Esophagus muscularis mucosa (tissue), 3 donors: ENCODE results near the gene TUB.

Experiments used
- POLR2AphosphoS5 ChIP-seq, 2 donors: sonication (generic); formaldehyde crosslinking; IDR thresholded peaks; one replicate each; pipeline ENCODE4 v1.6.1; 2017; ENCODE audit warnings: antibody characterized with exemption in 2 of 2
- TF ChIP-seq, protein P1 (sequence below), 3 experiments: fragments of 200-600 bp in 2 of 3; fragments of 450-650 bp in 1 of 3; sonication (generic) in 2 of 3; IDR thresholded peaks; one replicate each; pipeline ENCODE4 v1.5.1; 2017 to 2019; ENCODE audit warnings: antibody characterized with exemption in 3 of 3, mild to moderate bottlenecking in 2 of 3, moderate library complexity in 1 of 3

DNA sequence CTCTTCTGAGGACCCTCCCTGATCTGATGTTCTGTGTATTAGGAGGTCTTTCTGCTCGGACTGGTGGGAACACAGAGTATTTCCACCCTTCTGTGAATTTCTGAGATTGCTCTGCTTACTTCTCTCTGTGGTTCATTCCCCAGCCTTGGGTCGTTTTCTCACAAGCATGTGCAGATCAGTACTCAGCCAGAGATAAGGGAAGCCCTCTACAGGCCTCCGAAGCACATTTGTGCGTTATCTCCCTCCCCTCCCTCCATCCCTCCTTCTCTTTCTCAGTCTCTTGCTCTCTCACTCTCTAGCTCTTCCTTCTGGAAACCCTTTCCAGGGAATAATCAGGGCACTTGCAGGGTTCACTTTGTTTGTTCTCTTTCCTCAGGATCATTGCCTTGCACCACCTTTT, 35.2 kb upstream of the TUB start:
- no peak for TF ChIP-seq POLR2AphosphoS5 (IDR thresholded peaks at IDR 0.05)
- TF ChIP-seq, protein P1, sequence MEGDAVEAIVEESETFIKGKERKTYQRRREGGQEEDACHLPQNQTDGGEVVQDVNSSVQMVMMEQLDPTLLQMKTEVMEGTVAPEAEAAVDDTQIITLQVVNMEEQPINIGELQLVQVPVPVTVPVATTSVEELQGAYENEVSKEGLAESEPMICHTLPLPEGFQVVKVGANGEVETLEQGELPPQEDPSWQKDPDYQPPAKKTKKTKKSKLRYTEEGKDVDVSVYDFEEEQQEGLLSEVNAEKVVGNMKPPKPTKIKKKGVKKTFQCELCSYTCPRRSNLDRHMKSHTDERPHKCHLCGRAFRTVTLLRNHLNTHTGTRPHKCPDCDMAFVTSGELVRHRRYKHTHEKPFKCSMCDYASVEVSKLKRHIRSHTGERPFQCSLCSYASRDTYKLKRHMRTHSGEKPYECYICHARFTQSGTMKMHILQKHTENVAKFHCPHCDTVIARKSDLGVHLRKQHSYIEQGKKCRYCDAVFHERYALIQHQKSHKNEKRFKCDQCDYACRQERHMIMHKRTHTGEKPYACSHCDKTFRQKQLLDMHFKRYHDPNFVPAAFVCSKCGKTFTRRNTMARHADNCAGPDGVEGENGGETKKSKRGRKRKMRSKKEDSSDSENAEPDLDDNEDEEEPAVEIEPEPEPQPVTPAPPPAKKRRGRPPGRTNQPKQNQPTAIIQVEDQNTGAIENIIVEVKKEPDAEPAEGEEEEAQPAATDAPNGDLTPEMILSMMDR (IDR thresholded peaks at IDR 0.05) = no peak
